ENCODE results near the gene RNF213.

DNA sequence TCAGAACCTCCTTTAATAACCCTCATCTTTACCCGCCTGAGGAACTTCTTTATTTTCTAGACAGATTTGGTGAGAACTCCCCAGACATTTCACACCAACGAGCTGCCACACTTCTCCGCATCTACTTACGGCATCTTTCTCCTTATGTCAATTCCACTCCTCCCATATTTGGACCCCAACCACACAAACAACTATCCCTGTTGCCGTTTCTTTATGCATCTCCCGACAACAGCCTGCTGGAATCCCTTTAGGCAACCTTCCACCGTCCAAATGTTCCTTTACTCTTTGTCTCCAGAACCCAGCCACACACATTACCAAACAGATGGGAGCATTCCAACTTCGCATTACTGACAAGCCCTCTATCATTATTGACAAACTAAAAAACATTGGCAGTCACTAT is 145.5 kb downstream of the RNF213 start:
- TF ChIP-seq, protein P1, sequence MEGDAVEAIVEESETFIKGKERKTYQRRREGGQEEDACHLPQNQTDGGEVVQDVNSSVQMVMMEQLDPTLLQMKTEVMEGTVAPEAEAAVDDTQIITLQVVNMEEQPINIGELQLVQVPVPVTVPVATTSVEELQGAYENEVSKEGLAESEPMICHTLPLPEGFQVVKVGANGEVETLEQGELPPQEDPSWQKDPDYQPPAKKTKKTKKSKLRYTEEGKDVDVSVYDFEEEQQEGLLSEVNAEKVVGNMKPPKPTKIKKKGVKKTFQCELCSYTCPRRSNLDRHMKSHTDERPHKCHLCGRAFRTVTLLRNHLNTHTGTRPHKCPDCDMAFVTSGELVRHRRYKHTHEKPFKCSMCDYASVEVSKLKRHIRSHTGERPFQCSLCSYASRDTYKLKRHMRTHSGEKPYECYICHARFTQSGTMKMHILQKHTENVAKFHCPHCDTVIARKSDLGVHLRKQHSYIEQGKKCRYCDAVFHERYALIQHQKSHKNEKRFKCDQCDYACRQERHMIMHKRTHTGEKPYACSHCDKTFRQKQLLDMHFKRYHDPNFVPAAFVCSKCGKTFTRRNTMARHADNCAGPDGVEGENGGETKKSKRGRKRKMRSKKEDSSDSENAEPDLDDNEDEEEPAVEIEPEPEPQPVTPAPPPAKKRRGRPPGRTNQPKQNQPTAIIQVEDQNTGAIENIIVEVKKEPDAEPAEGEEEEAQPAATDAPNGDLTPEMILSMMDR (IDR thresholded peaks at IDR 0.05; ENCODE audit: control extremely low read depth in 1 of 3, insufficient read depth in 1 of 3, low read depth in 1 of 3, low read length in 3 of 3), result no peak
- no peak for TF ChIP-seq EP300 (IDR thresholded peaks at IDR 0.05; ENCODE audit: borderline replicate concordance in 1 of 2, low read depth in 2 of 2, low read length in 2 of 2)
- TF ChIP-seq, protein P2, sequence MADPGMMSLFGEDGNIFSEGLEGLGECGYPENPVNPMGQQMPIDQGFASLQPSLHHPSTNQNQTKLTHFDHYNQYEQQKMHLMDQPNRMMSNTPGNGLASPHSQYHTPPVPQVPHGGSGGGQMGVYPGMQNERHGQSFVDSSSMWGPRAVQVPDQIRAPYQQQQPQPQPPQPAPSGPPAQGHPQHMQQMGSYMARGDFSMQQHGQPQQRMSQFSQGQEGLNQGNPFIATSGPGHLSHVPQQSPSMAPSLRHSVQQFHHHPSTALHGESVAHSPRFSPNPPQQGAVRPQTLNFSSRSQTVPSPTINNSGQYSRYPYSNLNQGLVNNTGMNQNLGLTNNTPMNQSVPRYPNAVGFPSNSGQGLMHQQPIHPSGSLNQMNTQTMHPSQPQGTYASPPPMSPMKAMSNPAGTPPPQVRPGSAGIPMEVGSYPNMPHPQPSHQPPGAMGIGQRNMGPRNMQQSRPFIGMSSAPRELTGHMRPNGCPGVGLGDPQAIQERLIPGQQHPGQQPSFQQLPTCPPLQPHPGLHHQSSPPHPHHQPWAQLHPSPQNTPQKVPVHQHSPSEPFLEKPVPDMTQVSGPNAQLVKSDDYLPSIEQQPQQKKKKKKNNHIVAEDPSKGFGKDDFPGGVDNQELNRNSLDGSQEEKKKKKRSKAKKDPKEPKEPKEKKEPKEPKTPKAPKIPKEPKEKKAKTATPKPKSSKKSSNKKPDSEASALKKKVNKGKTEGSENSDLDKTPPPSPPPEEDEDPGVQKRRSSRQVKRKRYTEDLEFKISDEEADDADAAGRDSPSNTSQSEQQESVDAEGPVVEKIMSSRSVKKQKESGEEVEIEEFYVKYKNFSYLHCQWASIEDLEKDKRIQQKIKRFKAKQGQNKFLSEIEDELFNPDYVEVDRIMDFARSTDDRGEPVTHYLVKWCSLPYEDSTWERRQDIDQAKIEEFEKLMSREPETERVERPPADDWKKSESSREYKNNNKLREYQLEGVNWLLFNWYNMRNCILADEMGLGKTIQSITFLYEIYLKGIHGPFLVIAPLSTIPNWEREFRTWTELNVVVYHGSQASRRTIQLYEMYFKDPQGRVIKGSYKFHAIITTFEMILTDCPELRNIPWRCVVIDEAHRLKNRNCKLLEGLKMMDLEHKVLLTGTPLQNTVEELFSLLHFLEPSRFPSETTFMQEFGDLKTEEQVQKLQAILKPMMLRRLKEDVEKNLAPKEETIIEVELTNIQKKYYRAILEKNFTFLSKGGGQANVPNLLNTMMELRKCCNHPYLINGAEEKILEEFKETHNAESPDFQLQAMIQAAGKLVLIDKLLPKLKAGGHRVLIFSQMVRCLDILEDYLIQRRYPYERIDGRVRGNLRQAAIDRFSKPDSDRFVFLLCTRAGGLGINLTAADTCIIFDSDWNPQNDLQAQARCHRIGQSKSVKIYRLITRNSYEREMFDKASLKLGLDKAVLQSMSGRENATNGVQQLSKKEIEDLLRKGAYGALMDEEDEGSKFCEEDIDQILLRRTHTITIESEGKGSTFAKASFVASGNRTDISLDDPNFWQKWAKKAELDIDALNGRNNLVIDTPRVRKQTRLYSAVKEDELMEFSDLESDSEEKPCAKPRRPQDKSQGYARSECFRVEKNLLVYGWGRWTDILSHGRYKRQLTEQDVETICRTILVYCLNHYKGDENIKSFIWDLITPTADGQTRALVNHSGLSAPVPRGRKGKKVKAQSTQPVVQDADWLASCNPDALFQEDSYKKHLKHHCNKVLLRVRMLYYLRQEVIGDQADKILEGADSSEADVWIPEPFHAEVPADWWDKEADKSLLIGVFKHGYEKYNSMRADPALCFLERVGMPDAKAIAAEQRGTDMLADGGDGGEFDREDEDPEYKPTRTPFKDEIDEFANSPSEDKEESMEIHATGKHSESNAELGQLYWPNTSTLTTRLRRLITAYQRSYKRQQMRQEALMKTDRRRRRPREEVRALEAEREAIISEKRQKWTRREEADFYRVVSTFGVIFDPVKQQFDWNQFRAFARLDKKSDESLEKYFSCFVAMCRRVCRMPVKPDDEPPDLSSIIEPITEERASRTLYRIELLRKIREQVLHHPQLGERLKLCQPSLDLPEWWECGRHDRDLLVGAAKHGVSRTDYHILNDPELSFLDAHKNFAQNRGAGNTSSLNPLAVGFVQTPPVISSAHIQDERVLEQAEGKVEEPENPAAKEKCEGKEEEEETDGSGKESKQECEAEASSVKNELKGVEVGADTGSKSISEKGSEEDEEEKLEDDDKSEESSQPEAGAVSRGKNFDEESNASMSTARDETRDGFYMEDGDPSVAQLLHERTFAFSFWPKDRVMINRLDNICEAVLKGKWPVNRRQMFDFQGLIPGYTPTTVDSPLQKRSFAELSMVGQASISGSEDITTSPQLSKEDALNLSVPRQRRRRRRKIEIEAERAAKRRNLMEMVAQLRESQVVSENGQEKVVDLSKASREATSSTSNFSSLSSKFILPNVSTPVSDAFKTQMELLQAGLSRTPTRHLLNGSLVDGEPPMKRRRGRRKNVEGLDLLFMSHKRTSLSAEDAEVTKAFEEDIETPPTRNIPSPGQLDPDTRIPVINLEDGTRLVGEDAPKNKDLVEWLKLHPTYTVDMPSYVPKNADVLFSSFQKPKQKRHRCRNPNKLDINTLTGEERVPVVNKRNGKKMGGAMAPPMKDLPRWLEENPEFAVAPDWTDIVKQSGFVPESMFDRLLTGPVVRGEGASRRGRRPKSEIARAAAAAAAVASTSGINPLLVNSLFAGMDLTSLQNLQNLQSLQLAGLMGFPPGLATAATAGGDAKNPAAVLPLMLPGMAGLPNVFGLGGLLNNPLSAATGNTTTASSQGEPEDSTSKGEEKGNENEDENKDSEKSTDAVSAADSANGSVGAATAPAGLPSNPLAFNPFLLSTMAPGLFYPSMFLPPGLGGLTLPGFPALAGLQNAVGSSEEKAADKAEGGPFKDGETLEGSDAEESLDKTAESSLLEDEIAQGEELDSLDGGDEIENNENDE (IDR thresholded peaks at IDR 0.05; ENCODE audit: insufficient replicate concordance, low read length), result no peak
- no peak for TF ChIP-seq POLR2A (IDR thresholded peaks at IDR 0.05; ENCODE audit: control extremely low read depth in 1 of 2, low read depth in 2 of 2, low read length in 2 of 2)
- TF ChIP-seq CREB1 (IDR thresholded peaks at IDR 0.05), result no peak
- TF ChIP-seq, protein P3, sequence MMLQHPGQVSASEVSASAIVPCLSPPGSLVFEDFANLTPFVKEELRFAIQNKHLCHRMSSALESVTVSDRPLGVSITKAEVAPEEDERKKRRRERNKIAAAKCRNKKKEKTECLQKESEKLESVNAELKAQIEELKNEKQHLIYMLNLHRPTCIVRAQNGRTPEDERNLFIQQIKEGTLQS (IDR thresholded peaks at IDR 0.05; ENCODE audit: insufficient read depth, low read depth, low read length), result no peak
- TF ChIP-seq RBBP5 (IDR thresholded peaks at IDR 0.05; ENCODE audit: borderline replicate concordance, low read depth, low read length), result no peak
- TF ChIP-seq USF2 (IDR thresholded peaks at IDR 0.05; ENCODE audit: low read length), result no peak
- no peak for TF ChIP-seq SP1 (IDR thresholded peaks at IDR 0.05; ENCODE audit: low read depth, low read length)
- TF ChIP-seq TCF12 (IDR thresholded peaks at IDR 0.05; ENCODE audit: low read depth, low read length), result no peak
- no peak for TF ChIP-seq POLR2AphosphoS5 (IDR thresholded peaks at IDR 0.05; ENCODE audit: low read depth, low read length)
- TF ChIP-seq SRF (IDR thresholded peaks at IDR 0.05; ENCODE audit: low read depth, low read length), result no peak
- no peak for TF ChIP-seq PHF8 (conservative IDR thresholded peaks at IDR 0.05; ENCODE audit: low read depth, low read length)

Measured in H1 (cell line).